HepG2 (cell line): Measurements from ENCODE around the gene PFDN1. TPM values are rescaled to one million over a fixed set of nuclear protein-coding genes. Genes with fewer than 3 reads are reported as not detected.
A peak's percentile ranks its signal among the peaks of the same experiment; 100 is the strongest.

Experiments used
- ATAC-seq: fragments of 200-7000 bp; cut with Tn5 transposase; 3 replicates; pipeline ENCODE4 v1.9.1; 2020; ENCODE audit warnings: mild to moderate bottlenecking, moderate library complexity
- BruUV-seq: library from RNA; stranded (reverse); fragments of 400-500 nt; replicated peaks from 2 replicates; lab custom pipeline; 2021; lab: Mats Ljungman, UMichigan
- CTCF ChIA-PET: fragments of 300-600 bp; formaldehyde crosslinking; extraction: SDS; loops from one replicate; lab custom pipeline; 2021; ENCODE audit warnings: low total read pairs, inconsistent platforms, low intra/inter-chr PET ratio; lab: Yijun Ruan, JAX
- POLR2A ChIA-PET: fragments of 350-600 bp; sonication (Branson Sonifier 250); formaldehyde crosslinking; loops from one replicate; lab custom pipeline; 2020; ENCODE audit warnings: antibody characterized with exemption, inconsistent platforms; lab: Yijun Ruan, JAX
- DNase-seq: peaks from one replicate; pipeline ENCODE4 v3.0.0-alpha.2; 2015; ENCODE audit warnings: low spot score
- FAIRE-seq: peaks from 3 replicates; lab custom pipeline; 2011; peaks lifted over from hg19 to GRCh38; lab: Jason Lieb, UNC
- H2AFZ ChIP-seq: one replicate; pipeline ENCODE4 v1.6.1; 2011; ENCODE audit warnings: low read length, inconsistent platforms
- H3K27ac ChIP-seq: fragments of 300-600 bp; 3 replicates; pipeline ENCODE4 v1.8.0; 2011; ENCODE audit warnings: mixed run types, mild to moderate bottlenecking, mixed read lengths, low read length, inconsistent platforms; ENCODE audit not compliant: insufficient read depth; ENCODE audit errors: extremely low read length
- H3K27me3 ChIP-seq, 2 experiments: fragments of 200-600 bp in 1 of 2; 2 replicates in 1 of 2; 3 replicates in 1 of 2; pipeline versions ENCODE4 v1.6.0 to v1.8.0; 2011; ENCODE audit warnings: low read length in 2 of 2, mild to moderate bottlenecking in 2 of 2, moderate library complexity in 2 of 2, inconsistent platforms in 1 of 2; ENCODE audit not compliant: insufficient read depth in 2 of 2, control insufficient read depth in 1 of 2
- H3K36me3 ChIP-seq, 2 experiments: fragments of 200-600 bp in 1 of 2; replicated peaks in 1 of 2; 2 replicates in 1 of 2; 3 replicates in 1 of 2; pipeline versions ENCODE4 v1.5.1 to v1.8.0; 2011; ENCODE audit warnings: low read length in 2 of 2, inconsistent platforms in 1 of 2; ENCODE audit not compliant: insufficient read depth in 2 of 2, control insufficient read depth in 1 of 2
- H3K4me1 ChIP-seq: 2 replicates; pipeline ENCODE4 v1.5.1; 2012; ENCODE audit warnings: low read length, inconsistent platforms; ENCODE audit not compliant: insufficient read depth
- H3K4me2 ChIP-seq: 2 replicates; pipeline ENCODE4 v1.6.0; 2011; ENCODE audit warnings: low read depth, low read length, inconsistent platforms
- H3K4me3 ChIP-seq, 3 experiments: fragments of 200-600 bp in 1 of 3; sonication (generic), shearing (Covaris generic) in 1 of 3; replicated peaks in 1 of 3; 2 replicates each; pipeline ENCODE4 v1.5.1; 2011 to 2016; ENCODE audit warnings: low read length in 3 of 3, inconsistent platforms in 2 of 3, low read depth in 2 of 3, mild to moderate bottlenecking in 2 of 3, control low read depth in 1 of 3, mixed read lengths in 1 of 3; ENCODE audit not compliant: insufficient read depth in 1 of 3
- H3K79me2 ChIP-seq: one replicate; pipeline ENCODE4 v1.6.1; 2011; ENCODE audit warnings: low read length, inconsistent platforms; ENCODE audit not compliant: insufficient read depth
- H3K9ac ChIP-seq: 2 replicates; pipeline ENCODE4 v1.6.0; 2011; ENCODE audit warnings: mild to moderate bottlenecking, low read depth, low read length, inconsistent platforms; ENCODE audit not compliant: insufficient read depth
- H3K9me3 ChIP-seq: 2 replicates; pipeline ENCODE4 v1.5.1; 2012; ENCODE audit warnings: mild to moderate bottlenecking, low read length
- H4K20me1 ChIP-seq: 2 replicates; pipeline ENCODE4 v1.6.0; 2011; ENCODE audit warnings: inconsistent platforms, mild to moderate bottlenecking, low read length, moderate library complexity; ENCODE audit not compliant: insufficient read depth
- ARHGAP35 ChIP-seq: sonication (generic); formaldehyde crosslinking; IDR thresholded peaks from 2 replicates; pipeline ENCODE4 v1.9.0; 2022; ENCODE audit warnings: mild to moderate bottlenecking, inconsistent platforms, moderate library complexity, missing genetic modification reagents, borderline replicate concordance
- RBFOX2 ChIP-seq: fragments of 200-400 bp; formaldehyde crosslinking; IDR thresholded peaks from 2 replicates; pipeline ENCODE4 v1.6.1; 2017; ENCODE audit warnings: low read depth, mild to moderate bottlenecking, low read length
- SALL1 ChIP-seq: sonication (generic); formaldehyde crosslinking; IDR thresholded peaks from 2 replicates; pipeline ENCODE4 v1.8.0; 2022; ENCODE audit warnings: mild to moderate bottlenecking, missing genetic modification reagents
- TGIF2 ChIP-seq: IDR thresholded peaks from 2 replicates; pipeline ENCODE4 v1.6.1; 2016; ENCODE audit warnings: control low read depth, missing compliant biosample characterization
- ZBTB1 ChIP-seq: sonication (generic); formaldehyde crosslinking; IDR thresholded peaks from 2 replicates; pipeline ENCODE4 v1.4.0; 2020; ENCODE audit warnings: missing genetic modification reagents, borderline replicate concordance
- ZBTB38 ChIP-seq: sonication (generic); formaldehyde crosslinking; IDR thresholded peaks from 2 replicates; pipeline ENCODE4 v1.5.1; 2020; ENCODE audit warnings: mild to moderate bottlenecking, missing genetic modification reagents
- ZFP36 ChIP-seq: fragments of 150-350 bp; IDR thresholded peaks from 2 replicates; pipeline ENCODE4 v1.6.1; 2018; ENCODE audit warnings: borderline replicate concordance, low read length, low read depth; ENCODE audit not compliant: partially characterized antibody
- ZNF230 ChIP-seq: sonication (generic); formaldehyde crosslinking; IDR thresholded peaks from 2 replicates; pipeline ENCODE4 v1.4.0; 2020; ENCODE audit warnings: mild to moderate bottlenecking, missing genetic modification reagents
- ZNF260 ChIP-seq: sonication (generic); formaldehyde crosslinking; IDR thresholded peaks from 2 replicates; pipeline ENCODE4 v1.4.0; 2020; ENCODE audit warnings: missing genetic modification reagents, low read depth, mild to moderate bottlenecking, borderline replicate concordance
- ZNF691 ChIP-seq: sonication (generic); formaldehyde crosslinking; IDR thresholded peaks from 2 replicates; pipeline ENCODE4 v1.4.0; 2020; ENCODE audit warnings: missing genetic modification reagents, low read depth, mild to moderate bottlenecking, borderline replicate concordance
- ZNF709 ChIP-seq: sonication (generic); formaldehyde crosslinking; IDR thresholded peaks from 2 replicates; pipeline ENCODE4 v1.5.0; 2020; ENCODE audit warnings: mild to moderate bottlenecking, missing genetic modification reagents
- ZNF788 ChIP-seq: sonication (generic); formaldehyde crosslinking; IDR thresholded peaks from 2 replicates; pipeline ENCODE4 v1.5.0; 2020; ENCODE audit warnings: mild to moderate bottlenecking, missing genetic modification reagents, borderline replicate concordance
- ZSCAN12 ChIP-seq: sonication (generic); formaldehyde crosslinking; IDR thresholded peaks from 2 replicates; pipeline ENCODE4 v1.9.0; 2021; ENCODE audit warnings: mild to moderate bottlenecking, missing genetic modification reagents
- WGBS: methylation state at CpG from one replicate; pipeline ENCODE4 v1.1.6; 2017; ENCODE audit warnings: low lambda C conversion rate; 5-methylcytosine and 5-hydroxymethylcytosine counted together
- in situ Hi-C: cut with HindIII; loops from 2 replicates; pipeline ENCODE4 v1.10.0; 2017; ENCODE audit warnings: low pct_unique_long_range_greater_than_20kb; ENCODE audit not compliant: extremely low pct_ligation_motif_present
- intact Hi-C: fragments of 100-400 bp; cut with micrococcal nuclease; formaldehyde crosslinking; loops from one replicate; pipeline ENCODE4 v1.10.0; 2022; ENCODE audit not compliant: unreplicated experiment
- polyA plus RNA-seq, 8 experiments: library from polyadenylated mRNA; depleted of rRNA in 3 of 8; stranded (reverse) in 7 of 8; unstranded in 1 of 8; fragments of >200 nt; fragmentation: Illumina TruSeq in 4 of 8; extraction: Trizol in 4 of 8; gene quantifications; 2 replicates each; pipeline versions ENCODE4 v1.2.1 to v1.2.3, GENCODE V29; 2011 to 2016; ENCODE audit warnings: low read depth in 4 of 8, missing spikeins in 1 of 8, mixed read lengths in 1 of 8; ENCODE audit not compliant: insufficient read depth in 1 of 8
- total RNA-seq, 5 experiments: library from RNA; depleted of rRNA; stranded (reverse); fragments of >200 nt; fragmentation: Illumina TruSeq; extraction: Trizol; gene quantifications; 2 replicates each; pipeline ENCODE4 v1.2.3, GENCODE V29; 2016; ENCODE audit warnings: low read depth in 1 of 5

The PFDN1 gene
- total and polyA plus RNA-seq, 2 of the 13 experiments (the other 11 are each of a cell fraction or from before 2014, with no cell fraction given): 67.2 to 70.8 TPM

- POLR2A ChIA-PET: interaction anchor here (0.9 to 1.8 kb wide), 13 partner anchors 10 to 300 kb away, joined by 3 to 15 read pairs (median 8); partner anchors contain the start of genes ANKHD1, IK, NDUFA2 and PFDN1
- no peak overlapping the region for H3K27ac ChIP-seq
- no peak for FAIRE-seq
Observed at GRCh38 chr5:140347360-140347759, 44.5 kb upstream of the PFDN1 start.

More at GRCh38 chr5:140347360-140347759, 44.5 kb upstream of the PFDN1 start:
- Histone ChIP-seq H3K4me1 (peaks cover 69% of the 10 kb centered on the region), H3K4me2 (peak overlapping the region; percentile 99), H3K79me2 (no peaks in the 10 kb centered on the region), H3K4me3 (peak overlapping the region; percentile 62 to 81 (median 81)), H3K9me3 (no peaks in the 10 kb centered on the region), H4K20me1 (no peaks in the 10 kb centered on the region), H3K9ac (peak overlapping the region; percentile 51; the same call in 1 of the 2 replicates), H2AFZ (no peak overlapping the region), H3K27me3 (0 out of 5 replicates have a peak, but pooled peaks cover 0 to 7% of the 10 kb centered on the region in 2 experiments), H3K36me3 (no peaks in the 10 kb centered on the region)
- intact Hi-C loops (loop anchor here (5.0 kb wide), 3 partner anchors 55 to 175 kb away; no protein-coding TSS in a partner anchor), in situ Hi-C loops (no loop called here)
- CTCF ChIA-PET: interaction anchor here (1.1 to 1.8 kb wide), 2 partner anchors 11 to 103 kb away, joined by 5 to 6 read pairs; no protein-coding TSS in a partner anchor
- no TSS peak for BruUV-seq
- ATAC-seq: no peak
- WGBS: 0% methylated on average over 2 of the region's 2 CpGs
- TF ChIP-seq ZNF260 (CRISPR knock-in tag): no peak
- TF ChIP-seq ZNF788: no peak
- TF ChIP-seq ZNF709: no peak
- no peak for TF ChIP-seq ZFP36
- no peak for TF ChIP-seq RBFOX2
- TF ChIP-seq SALL1 (CRISPR knock-in tag): no peak
- TF ChIP-seq ZSCAN12: no peak
- TF ChIP-seq ZNF230: no peak
- no peak for TF ChIP-seq ZNF691 (CRISPR knock-in tag)
- TF ChIP-seq ZBTB1 (CRISPR knock-in tag): no peak
- TF ChIP-seq ZBTB38 (CRISPR knock-in tag): no peak
- no peak for TF ChIP-seq ARHGAP35 (CRISPR knock-in tag)
- TF ChIP-seq TGIF2: no peak
- DNase-seq: no peak
